ENCODE measurements around the gene ELOA.
"Not testable (repeated sequence)": the region's sequence is repeated elsewhere in the genome, so short reads cannot be mapped to it uniquely, and the experiment has no call there.

The ELOA gene

GRCh38 chr1:23800400-23801337 lies 57.4 kb downstream of the ELOA start, which contains the start of gene GALE:
GALE (minus strand) TSS chr1:23800754; CDS start chr1:23799007, 1,747 bp downstream.
- TF ChIP-seq CTCF (conservative IDR thresholded peaks at IDR 0.05) (no peak), ZFX (IDR thresholded peaks at IDR 0.05) (no peak)
- peak within 1 kb of the TSS; percentile 96 for H3K27ac ChIP-seq

GRCh38 chr1:23801338-23801748 lies 58.1 kb downstream of the ELOA start:
- peak overlapping the region; percentile 96 for H3K27ac ChIP-seq
- TF ChIP-seq ZFX (IDR thresholded peaks at IDR 0.05) = no peak
- TF ChIP-seq CTCF (conservative IDR thresholded peaks at IDR 0.05) = no peak

- H3K27ac ChIP-seq = peak overlapping the region; percentile 96
- TF ChIP-seq ZFX (IDR thresholded peaks at IDR 0.05) = no peak
- TF ChIP-seq CTCF (conservative IDR thresholded peaks at IDR 0.05) = no peak
Observed at GRCh38 chr1:23801876-23802275, 58.6 kb downstream of the ELOA start.

- not testable (repeated sequence) for H3K27ac ChIP-seq
Observed at GRCh38 chr1:23802809-23803342, 59.6 kb downstream of the ELOA start.

GRCh38 chr1:23803674-23804073 lies 60.4 kb downstream of the ELOA start:
- TF ChIP-seq CTCF (conservative IDR thresholded peaks at IDR 0.05) (no peak), ZFX (IDR thresholded peaks at IDR 0.05) (no peak)

GRCh38 chr1:23804183-23804835 lies 61.0 kb downstream of the ELOA start:
- TF ChIP-seq ZFX (IDR thresholded peaks at IDR 0.05) (no peak), CTCF (conservative IDR thresholded peaks at IDR 0.05) (no peak)
- no peak overlapping the region for H3K27ac ChIP-seq

More at GRCh38 chr1:23803674-23804073, 60.4 kb downstream of the ELOA start:
- H3K27ac ChIP-seq = no peak overlapping the region

GRCh38 chr1:23805025-23805424 lies 61.8 kb downstream of the ELOA start:
- TF ChIP-seq ZFX (IDR thresholded peaks at IDR 0.05) (no peak), CTCF (conservative IDR thresholded peaks at IDR 0.05) (no peak)
- H3K27ac ChIP-seq = no peak overlapping the region

Data from C4-2B (cell line).